OCI-LY7 (cell line): ENCODE measurements around the gene TMEM186. TPM values are rescaled to one million over a fixed set of nuclear protein-coding genes. Genes with fewer than 3 reads are reported as not detected.

Experiments used
- BruUV-seq: library from RNA; stranded (reverse); fragments of 400-500 nt; replicated peaks from 2 replicates; lab custom pipeline; 2021; lab: Mats Ljungman, UMichigan
- CTCF ChIA-PET: fragments of 300-600 bp; sonication (Branson Sonifier 250); formaldehyde crosslinking; loops from one replicate; lab custom pipeline; 2022; ENCODE audit warnings: antibody characterized with exemption; ENCODE audit not compliant: unreplicated experiment; lab: Charles Lee
- POLR2A ChIA-PET: fragments of 300-600 bp; sonication (Branson Sonifier 250); formaldehyde crosslinking; loops from one replicate; lab custom pipeline; 2022; ENCODE audit warnings: antibody characterized with exemption; lab: Charles Lee
- DNase-seq: peaks from one replicate; pipeline ENCODE4 v3.0.0-alpha.2; 2015; ENCODE audit warnings: low spot score
- H2AFZ ChIP-seq: fragments of 200-600 bp; sonication (generic), shearing (Covaris generic); 2 replicates; pipeline ENCODE4 v1.6.1; 2014; ENCODE audit warnings: mild to moderate bottlenecking, antibody characterized with exemption, low read length, moderate library complexity
- H3K27ac ChIP-seq: fragments of 200-600 bp; sonication (generic); 2 replicates; pipeline ENCODE4 v1.5.1; 2014; ENCODE audit warnings: mixed run types, low read depth, mild to moderate bottlenecking, moderate library complexity, low read length, inconsistent platforms; ENCODE audit not compliant: poor library complexity, severe bottlenecking
- H3K36me3 ChIP-seq: fragments of 200-600 bp; sonication (generic); 2 replicates; pipeline ENCODE4 v1.6.1; 2014; ENCODE audit warnings: mild to moderate bottlenecking, antibody characterized with exemption, low read length, moderate library complexity, mixed read lengths; ENCODE audit not compliant: insufficient read depth
- H3K4me1 ChIP-seq: fragments of 200-600 bp; sonication (generic); 2 replicates; pipeline ENCODE4 v1.5.1; 2014; ENCODE audit warnings: mild to moderate bottlenecking, low read length; ENCODE audit not compliant: insufficient read depth, poor library complexity, severe bottlenecking
- H3K4me2 ChIP-seq: fragments of 200-600 bp; sonication (generic); 2 replicates; pipeline ENCODE4 v1.6.1; 2014; ENCODE audit warnings: mild to moderate bottlenecking, low read length
- H3K4me3 ChIP-seq: fragments of 200-600 bp; sonication (generic); 2 replicates; pipeline ENCODE4 v1.5.1; 2014; ENCODE audit warnings: mild to moderate bottlenecking, low read depth, low read length; ENCODE audit not compliant: poor library complexity, severe bottlenecking
- H3K79me2 ChIP-seq: fragments of 200-600 bp; sonication (generic); 2 replicates; pipeline ENCODE4 v1.6.1; 2016; ENCODE audit warnings: low read depth, mild to moderate bottlenecking, low read length, moderate library complexity, mixed read lengths; ENCODE audit not compliant: insufficient read depth
- H3K9me2 ChIP-seq: fragments of 200-600 bp; sonication (generic); 2 replicates; pipeline ENCODE4 v1.6.1; 2016; ENCODE audit warnings: mild to moderate bottlenecking, low read length, mixed read lengths; ENCODE audit not compliant: insufficient read depth
- H3K9me3 ChIP-seq: fragments of 200-600 bp; sonication (generic); 2 replicates; pipeline ENCODE4 v1.6.1; 2014; ENCODE audit warnings: mild to moderate bottlenecking, mixed run types, low read length, mixed read lengths
- H4K20me1 ChIP-seq: fragments of 200-600 bp; sonication (generic); 2 replicates; pipeline ENCODE4 v1.6.1; 2014; ENCODE audit warnings: mild to moderate bottlenecking, antibody characterized with exemption, low read length, moderate library complexity, mixed read lengths; ENCODE audit not compliant: insufficient read depth
- CTCF ChIP-seq: fragments of 200-600 bp; sonication (generic); conservative IDR thresholded peaks from 2 replicates; pipeline ENCODE4 v1.5.1; 2014; ENCODE audit warnings: mild to moderate bottlenecking, antibody characterized with exemption, low read length, moderate library complexity, mixed read lengths
- EZH2phosphoT487 ChIP-seq: fragments of 200-600 bp; sonication (generic); IDR thresholded peaks from 2 replicates; pipeline ENCODE4 v1.6.1; 2018; ENCODE audit warnings: low read depth, borderline replicate concordance, mild to moderate bottlenecking, mixed run types, antibody characterized with exemption, low read length, moderate library complexity, mixed read lengths
- intact Hi-C: fragments of 100-400 bp; cut with micrococcal nuclease; formaldehyde crosslinking; loops from one replicate; pipeline ENCODE4 v1.10.0; 2022; ENCODE audit not compliant: unreplicated experiment
- total RNA-seq, 2 experiments: library from RNA; depleted of rRNA in 1 of 2; stranded (reverse); fragments of >200 nt in 1 of 2; shearing (Covaris generic) in 1 of 2; gene quantifications; 2 replicates each; pipeline ENCODE4 v1.2.3, GENCODE V29; 2014 to 2022

The TMEM186 gene
- total RNA-seq, 2 experiments from 2014 or later = 11.7 to 18.1 TPM

DNA sequence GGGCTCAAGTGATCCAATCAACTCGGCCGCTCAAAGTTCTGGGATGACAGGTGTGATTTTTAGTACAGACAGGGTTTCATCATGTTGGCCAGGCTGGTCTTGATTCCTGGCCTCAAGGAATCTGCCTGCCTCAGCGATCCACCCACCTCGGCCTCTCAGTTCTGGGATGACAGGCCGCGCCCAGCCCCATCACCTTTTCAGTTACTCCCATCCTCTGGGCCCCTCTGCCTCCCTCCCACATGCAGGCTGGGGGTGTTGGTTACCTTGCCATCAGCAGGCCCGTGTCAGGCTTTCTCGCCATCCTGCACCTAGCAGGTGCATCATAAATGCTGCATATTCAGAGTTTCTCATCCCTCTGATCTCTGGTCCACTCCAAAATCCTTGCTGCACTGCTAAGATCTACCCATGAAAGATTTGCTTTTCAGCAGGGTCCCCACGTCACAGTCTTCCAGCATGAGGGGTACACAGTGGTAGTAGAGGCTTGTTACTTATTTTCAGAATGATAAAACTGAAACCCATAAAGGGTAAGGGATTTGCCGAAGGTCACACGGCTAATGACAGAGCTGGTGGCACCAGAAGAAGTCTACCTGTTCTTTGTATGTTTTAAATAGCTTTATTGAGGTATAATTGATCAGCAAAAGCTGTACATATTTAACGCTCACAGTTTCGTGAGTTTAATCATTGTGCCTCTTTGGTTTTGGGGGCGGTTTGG, 16.8 kb upstream of the TMEM186 start:
- POLR2A ChIA-PET = no interaction called here
- no peak for DNase-seq

GRCh38 chr16:8812162-8812843, 14.9 kb upstream of the TMEM186 start:
- TF ChIP-seq CTCF (no peak), EZH2phosphoT487 (no peak)
- BruUV-seq = no TSS peak
- POLR2A ChIA-PET = no interaction called here
- intact Hi-C loops = no loop called here
- Histone ChIP-seq H3K4me1 (no peaks in the 10 kb centered on the region), H4K20me1 (no peaks in the 10 kb centered on the region), H3K9me2 (no peaks in the 10 kb centered on the region), H2AFZ (no peak overlapping the region), H3K27ac (no peak overlapping the region), H3K9me3 (no peaks in the 10 kb centered on the region), H3K4me2 (no peak overlapping the region), H3K4me3 (no peak overlapping the region), H3K79me2 (no peaks in the 10 kb centered on the region), H3K36me3 (peaks cover 100% of the 10 kb centered on the region)
- DNase-seq = no peak
- CTCF ChIA-PET = no interaction called here

More for the DNA sequence above, 16.8 kb upstream of the TMEM186 start:
- H3K36me3 ChIP-seq = peaks cover 100% of the 10 kb centered on the region
- H3K4me2 ChIP-seq = no peak overlapping the region
- intact Hi-C loops = no loop called here
- no peak overlapping the region for H3K27ac ChIP-seq
- no peaks in the 10 kb centered on the region for H3K9me3 ChIP-seq
- no peak overlapping the region for H3K4me3 ChIP-seq
- H2AFZ ChIP-seq = no peak overlapping the region
- BruUV-seq = no TSS peak
- H4K20me1 ChIP-seq = no peaks in the 10 kb centered on the region
- TF ChIP-seq CTCF (no peak), EZH2phosphoT487 (no peak)
- no peaks in the 10 kb centered on the region for H3K79me2 ChIP-seq
- no peaks in the 10 kb centered on the region for H3K4me1 ChIP-seq
- CTCF ChIA-PET = no interaction called here
- no peaks in the 10 kb centered on the region for H3K9me2 ChIP-seq
